Renal pelvis (tissue), 4 donors: Measurements from ENCODE around the gene GPR39. TPM values are rescaled to one million over a fixed set of nuclear protein-coding genes. Genes with fewer than 3 reads are reported as not detected.
"Not testable (repeated sequence)": the region's sequence is repeated elsewhere in the genome, so short reads cannot be mapped to it uniquely, and the experiment has no call there.

ENCODE experiments used
- DNase-seq: peaks from one replicate; pipeline ENCODE4 v3.0.0-alpha.2; 2013
- polyA plus RNA-seq, 3 donors: library from polyadenylated mRNA; unstranded; fragments of 120-200 nt; gene quantifications; one replicate each; pipeline ENCODE4 v1.2.1, GENCODE V29; 2013; ENCODE audit not compliant: insufficient read length in 3 of 3

GPR39 gene
- polyA plus RNA-seq, 3 donors = 3.1 to 4.1 (median 4.0) TPM

- DNase-seq = no peak
Observed at GRCh38 chr2:132495881-132496280, 79.3 kb downstream of the GPR39 start.

- DNase-seq = no peak
Observed at GRCh38 chr2:132496555-132496954, 80.0 kb downstream of the GPR39 start.

GRCh38 chr2:132497591-132497990 is 81.0 kb downstream of the GPR39 start:
- DNase-seq = no peak

GRCh38 chr2:132503701-132504100 is 87.1 kb downstream of the GPR39 start:
- no peak for DNase-seq

- DNase-seq = no peak
Observed at GRCh38 chr2:132515010-132515409, 98.4 kb downstream of the GPR39 start.

GRCh38 chr2:132517386-132517785 is 100.8 kb downstream of the GPR39 start:
- no peak for DNase-seq

- DNase-seq = no peak
Observed at GRCh38 chr2:132518302-132518701, 101.7 kb downstream of the GPR39 start.

GRCh38 chr2:132519566-132519965 is 103.0 kb downstream of the GPR39 start:
- no peak for DNase-seq

GRCh38 chr2:132521341-132521740 is 104.7 kb downstream of the GPR39 start:
- DNase-seq = no peak

GRCh38 chr2:132522901-132523300 is 106.3 kb downstream of the GPR39 start:
- no peak for DNase-seq

GRCh38 chr2:132537061-132537460 is 120.5 kb downstream of the GPR39 start:
- not testable (repeated sequence) for DNase-seq

GRCh38 chr2:132538331-132538855 is 121.8 kb downstream of the GPR39 start:
- no peak for DNase-seq

- DNase-seq = no peak
Observed at GRCh38 chr2:132540166-132540565, 123.6 kb downstream of the GPR39 start.

GRCh38 chr2:132542953-132543569 is 126.5 kb downstream of the GPR39 start:
- no peak for DNase-seq

GRCh38 chr2:132544006-132544630 is 127.5 kb downstream of the GPR39 start:
- DNase-seq = no peak

- DNase-seq = peak; percentile 81
Observed at GRCh38 chr2:132547090-132547687, 130.6 kb downstream of the GPR39 start.

GRCh38 chr2:132549935-132550670 is 133.5 kb downstream of the GPR39 start:
- peak; percentile 52 for DNase-seq

GRCh38 chr2:132550946-132551345 is 134.3 kb downstream of the GPR39 start:
- no peak for DNase-seq

GRCh38 chr2:132557694-132558093 is 141.1 kb downstream of the GPR39 start:
- no peak for DNase-seq

- DNase-seq = no peak
Observed at GRCh38 chr2:132559326-132559725, 142.7 kb downstream of the GPR39 start.

GRCh38 chr2:132559921-132560320 is 143.3 kb downstream of the GPR39 start:
- DNase-seq = no peak

- DNase-seq = no peak
Observed at GRCh38 chr2:132560562-132560961, 144.0 kb downstream of the GPR39 start.

- no peak for DNase-seq
Observed at GRCh38 chr2:132562245-132562644, 145.6 kb downstream of the GPR39 start.
